HK-2 (cell line): ENCODE results near the gene HSD17B3.
"Not testable (repeated sequence)": the region's sequence is repeated elsewhere in the genome, so short reads cannot be mapped to it uniquely, and the experiment has no call there.

Source experiments
- DNase-seq: peaks from one replicate; pipeline ENCODE4 v3.0.0-alpha.2; 2018; ENCODE audit not compliant: unreplicated experiment

Gene HSD17B3

GRCh38 chr9:96302021-96302420 is at the start of gene HSD17B3:
HSD17B3 (minus strand) TSS chr9:96302176; CDS start chr9:96302104, 72 bp downstream.
- DNase-seq = no peak

DNA sequence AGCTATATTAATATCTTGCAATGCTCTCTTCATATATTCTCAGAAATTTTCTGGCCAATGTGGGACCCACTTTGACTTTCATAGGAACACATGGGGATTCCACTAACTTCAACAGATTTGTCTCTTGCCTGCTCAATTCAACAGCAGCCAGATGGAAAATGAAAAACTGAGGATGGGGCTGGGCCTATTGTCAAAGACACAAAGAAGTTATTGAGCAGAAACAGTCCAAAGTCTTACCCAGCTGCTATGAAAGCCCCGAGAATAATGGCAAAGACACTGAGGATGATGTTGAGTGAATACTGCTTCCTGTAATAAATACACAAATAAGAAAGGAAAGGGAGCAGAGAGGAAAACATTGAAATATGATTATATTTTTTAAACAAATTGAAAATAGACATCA is 48.9 kb upstream of the HSD17B3 start:
- DNase-seq = no peak

DNA sequence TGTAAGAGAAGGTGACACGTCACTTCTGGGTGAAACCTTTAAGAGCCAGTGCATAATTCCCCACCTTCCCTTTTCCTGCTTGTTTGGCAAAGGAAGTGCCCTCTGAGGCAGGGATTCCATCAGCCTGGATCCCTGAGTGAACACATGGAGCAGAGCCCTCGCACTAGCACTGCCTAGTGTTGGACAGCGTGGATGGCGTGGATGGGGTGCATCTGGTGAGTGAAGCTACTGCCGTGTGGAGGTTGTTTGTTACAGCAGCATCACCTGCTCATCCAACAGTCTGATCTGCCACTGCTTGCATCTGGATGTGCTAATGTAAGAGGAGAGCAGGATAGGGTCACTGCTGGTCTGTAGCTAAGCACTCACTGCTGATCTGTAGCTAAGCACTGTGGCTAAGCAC is 46.3 kb upstream of the HSD17B3 start:
- DNase-seq = no peak

DNA sequence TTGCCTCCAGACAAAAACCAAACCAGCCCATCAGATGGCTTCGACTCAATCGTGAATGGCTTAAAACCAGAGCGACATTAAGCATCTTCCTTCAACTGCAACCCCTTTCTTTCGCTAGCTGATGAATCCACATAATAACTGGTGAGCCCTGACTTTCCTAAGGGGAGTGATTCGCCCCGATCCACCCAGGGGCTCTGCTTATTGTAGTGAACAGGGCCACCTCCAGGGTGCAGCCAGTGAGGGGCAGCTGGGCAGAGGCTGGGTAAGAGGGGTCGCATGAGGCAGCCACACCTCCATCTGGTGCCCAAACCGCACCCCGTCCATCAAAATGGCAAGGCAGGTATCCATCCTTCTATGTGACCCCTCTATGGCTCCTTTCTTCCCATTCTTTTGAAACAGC is 43.6 kb upstream of the HSD17B3 start:
- no peak for DNase-seq

DNA sequence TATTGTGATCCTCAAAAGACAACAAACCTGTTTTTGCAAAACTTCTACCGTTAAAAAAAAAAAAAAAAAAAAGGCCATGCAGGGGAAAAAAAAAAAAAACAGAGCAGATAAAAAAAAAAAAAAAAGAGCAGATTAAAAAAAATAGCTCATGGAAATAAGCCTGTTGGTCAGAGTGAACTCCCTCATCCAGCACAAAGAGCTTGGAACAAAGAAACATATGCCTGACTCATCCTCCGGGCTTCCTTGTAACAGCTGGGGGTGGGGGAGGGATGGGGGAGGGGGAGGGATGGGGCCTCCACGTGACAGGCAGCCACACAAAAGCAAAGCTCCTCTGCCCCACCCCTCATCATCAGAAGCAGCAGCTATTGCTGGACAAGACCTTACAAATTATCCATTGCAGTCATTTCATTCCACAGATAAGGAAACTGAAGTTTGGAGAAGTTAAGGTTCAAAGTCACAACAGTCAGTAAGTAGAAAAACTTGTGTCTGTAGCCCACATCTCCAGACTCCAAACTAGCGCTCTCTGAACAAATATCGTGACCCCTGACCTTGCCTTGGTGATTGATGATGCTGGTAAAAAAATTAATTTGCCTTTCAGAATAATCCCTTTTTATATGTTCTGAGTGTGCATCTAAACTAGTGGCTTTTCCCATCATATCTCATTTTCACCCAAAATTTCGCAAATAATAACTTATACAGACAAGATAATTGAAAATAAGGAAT is 42.6 kb upstream of the HSD17B3 start:
- DNase-seq = peak; percentile 76

DNA sequence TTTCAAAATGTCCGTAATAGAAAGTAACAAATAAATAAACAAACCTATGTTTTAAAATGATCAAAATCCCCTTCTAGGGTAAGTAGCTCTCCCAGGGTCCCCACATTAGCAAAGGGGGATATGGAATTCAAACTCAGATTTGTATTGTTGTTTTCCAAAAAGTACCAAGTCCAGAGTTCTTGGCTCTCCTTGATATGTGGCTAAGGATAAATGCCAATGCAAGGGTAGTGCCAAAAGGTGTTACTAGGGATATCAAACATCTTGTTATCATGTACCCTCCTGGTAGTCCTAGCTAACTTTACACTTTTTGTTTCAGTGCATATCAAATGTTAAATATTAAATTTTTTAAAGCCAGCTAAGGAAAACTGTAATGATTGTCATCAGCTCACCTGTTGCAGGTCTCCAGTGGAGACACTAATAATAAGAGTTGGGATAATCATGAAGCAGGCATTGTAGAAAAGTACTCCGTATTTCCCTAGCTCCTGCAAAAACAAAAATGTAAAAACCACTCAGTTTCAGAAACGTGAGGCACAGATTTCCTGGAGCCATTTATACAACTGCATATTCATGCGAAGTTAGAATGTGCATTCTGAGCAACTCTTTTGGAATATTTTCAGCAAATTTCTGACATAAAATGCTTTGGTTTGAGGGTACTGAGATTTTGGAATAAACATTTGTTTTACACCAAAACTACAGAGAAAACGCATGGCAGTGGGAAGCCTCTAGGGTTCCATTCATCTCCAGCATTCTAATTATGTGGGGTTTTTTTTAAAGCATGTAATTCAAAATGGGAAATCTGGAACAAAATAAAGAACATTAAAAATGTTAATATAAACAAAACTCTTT is 41.8 kb upstream of the HSD17B3 start:
- DNase-seq = no peak

- DNase-seq = no peak
Measured at GRCh38 chr9:96342571-96343245, 40.7 kb upstream of the HSD17B3 start.

DNA sequence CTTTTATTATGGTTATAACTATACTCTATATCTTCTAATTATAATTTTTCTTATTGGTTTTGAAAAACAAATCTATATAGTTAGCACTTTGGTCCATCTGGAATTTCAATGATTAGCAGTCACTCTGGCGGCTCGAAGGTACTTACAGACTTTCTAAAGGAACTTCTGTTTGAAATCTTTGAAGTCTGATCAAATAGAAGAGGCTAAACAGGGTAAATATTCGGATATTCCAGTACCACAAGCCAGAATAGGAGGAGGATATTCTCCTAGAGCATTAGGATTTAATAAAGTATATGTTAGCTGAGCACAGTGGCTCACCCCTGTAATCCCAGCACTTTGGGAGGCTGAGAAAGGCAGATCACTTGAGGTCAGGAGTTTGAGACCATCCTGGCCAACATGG is 38.7 kb upstream of the HSD17B3 start:
- DNase-seq = no peak

DNA sequence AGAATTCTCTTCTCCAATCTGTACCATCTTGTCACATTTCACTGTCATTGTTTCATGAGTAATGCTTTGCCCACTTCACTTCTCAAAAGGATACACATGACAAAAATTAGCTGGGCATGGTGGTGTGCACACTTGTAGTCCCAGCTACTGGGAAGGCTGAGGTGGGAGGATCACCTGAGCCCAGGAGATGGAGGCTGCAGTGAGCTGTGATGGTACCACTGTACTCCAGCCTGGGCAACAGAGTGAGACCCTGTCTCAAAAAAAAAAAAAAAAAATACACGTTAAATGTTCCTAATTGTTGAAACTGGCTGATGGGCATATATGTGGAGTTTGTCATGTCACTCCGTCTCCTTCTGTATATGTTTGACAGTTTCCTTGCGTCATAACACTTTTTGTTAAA is 36.3 kb upstream of the HSD17B3 start:
- DNase-seq = no peak

DNA sequence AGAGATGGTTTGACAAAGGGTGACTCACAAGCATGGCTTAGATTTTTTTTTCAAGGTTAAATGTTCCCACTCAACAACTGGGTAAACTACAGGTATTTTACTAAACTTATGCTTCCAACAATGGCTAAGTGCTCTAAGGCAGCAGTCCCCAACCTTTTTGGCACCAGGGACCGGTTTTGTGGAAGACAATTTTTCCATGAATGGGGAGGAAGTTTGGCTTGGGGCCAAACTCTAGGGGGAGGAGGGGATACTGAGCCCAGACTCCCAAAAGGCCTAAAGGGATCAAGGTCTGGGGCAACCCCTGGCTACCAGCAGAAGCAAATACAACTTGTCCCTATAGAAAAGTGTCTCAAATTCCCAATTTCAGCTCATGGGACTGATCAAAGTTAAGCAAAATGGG is 32.0 kb upstream of the HSD17B3 start:
- no peak for DNase-seq

GRCh38 chr9:96331236-96331947 is 29.4 kb upstream of the HSD17B3 start:
- no peak for DNase-seq

DNA sequence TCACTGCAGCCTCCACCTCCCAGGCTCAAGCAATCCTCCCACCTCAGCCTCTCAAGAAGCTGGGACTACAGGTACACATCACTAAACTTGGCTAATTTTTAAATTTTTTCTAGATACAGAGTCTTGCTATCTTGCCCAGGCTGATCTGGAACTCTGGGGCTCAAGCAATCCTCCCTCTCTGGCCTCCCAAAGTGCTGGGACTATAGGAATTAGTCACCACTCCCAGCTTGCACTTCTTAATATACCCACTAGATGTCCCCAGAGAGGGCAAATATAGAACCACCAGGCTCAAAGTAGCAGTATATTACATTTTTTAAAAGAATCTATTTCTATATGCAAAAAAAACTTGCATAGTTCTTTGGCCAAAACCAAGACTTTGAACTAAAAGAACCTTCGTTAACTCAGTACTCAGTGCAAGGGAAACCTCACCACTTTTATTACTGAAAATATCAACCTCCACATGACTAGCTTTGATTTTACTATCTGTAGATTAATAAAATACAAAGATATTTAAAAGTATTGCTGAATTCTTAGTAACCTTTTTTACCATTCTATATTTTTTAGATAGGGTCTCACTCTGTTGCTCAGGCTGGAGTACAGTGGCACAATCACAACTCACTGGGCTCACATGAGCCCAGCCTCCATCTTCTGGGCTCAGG is 25.8 kb upstream of the HSD17B3 start:
- peak; percentile 47 for DNase-seq

DNA sequence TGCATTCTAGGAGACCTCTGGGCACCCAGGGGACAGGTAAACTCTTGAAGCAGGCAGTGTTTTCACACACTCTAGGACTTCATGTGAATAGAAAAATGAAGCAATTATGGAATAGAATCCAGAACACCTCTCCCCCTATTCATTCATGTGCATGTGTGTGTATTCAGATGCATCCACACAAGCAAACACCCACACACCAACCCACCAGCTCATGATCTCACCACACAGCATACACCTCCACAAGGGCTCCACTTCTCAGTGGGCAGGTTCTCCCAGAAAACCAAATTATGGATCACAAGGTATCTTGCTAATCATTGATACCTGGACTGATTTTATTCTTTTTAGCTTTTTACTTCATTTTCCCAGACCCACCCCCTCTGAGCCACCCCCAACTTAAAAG is 21.2 kb upstream of the HSD17B3 start:
- DNase-seq = no peak

GRCh38 chr9:96322736-96323135 is 20.8 kb upstream of the HSD17B3 start:
- DNase-seq = not testable (repeated sequence)

DNA sequence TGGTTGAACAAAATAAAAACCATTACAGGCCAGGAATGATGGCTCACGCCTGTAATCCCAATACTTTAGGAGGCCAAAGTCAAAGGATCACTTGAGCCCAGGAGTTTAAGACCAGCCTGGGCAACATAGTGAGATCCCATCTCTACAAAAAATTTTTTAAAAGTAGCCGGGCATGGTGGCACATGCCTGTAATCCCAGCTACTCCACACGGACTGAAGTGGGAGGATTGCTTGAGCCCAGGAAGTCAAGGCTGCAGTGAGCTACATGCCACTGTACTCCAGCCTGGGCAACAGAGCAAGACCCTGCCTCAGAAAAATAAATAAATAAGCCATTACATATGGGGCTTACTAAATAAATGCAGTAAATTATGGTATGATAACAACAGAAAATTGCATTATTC is 20.2 kb upstream of the HSD17B3 start:
- not testable (repeated sequence) for DNase-seq

DNA sequence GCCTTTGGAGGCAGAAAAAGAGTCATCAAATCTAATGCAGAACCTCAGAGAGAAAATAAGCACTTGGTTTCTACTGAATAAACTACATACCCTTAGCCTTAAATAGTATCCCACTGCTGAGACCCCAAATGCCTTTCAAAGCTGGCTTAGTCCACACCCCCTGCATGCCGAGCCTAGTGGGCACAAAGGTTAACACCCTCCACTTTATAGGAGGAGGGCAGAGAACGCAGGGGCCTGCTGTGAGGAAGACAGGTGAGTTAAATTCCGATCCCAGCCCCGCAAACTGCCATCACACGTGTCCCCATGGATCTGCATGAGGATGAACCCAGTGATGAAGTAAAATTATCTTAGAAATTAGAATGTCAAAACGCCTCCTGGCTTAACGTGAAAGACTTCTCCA is 19.5 kb upstream of the HSD17B3 start:
- DNase-seq = no peak

DNA sequence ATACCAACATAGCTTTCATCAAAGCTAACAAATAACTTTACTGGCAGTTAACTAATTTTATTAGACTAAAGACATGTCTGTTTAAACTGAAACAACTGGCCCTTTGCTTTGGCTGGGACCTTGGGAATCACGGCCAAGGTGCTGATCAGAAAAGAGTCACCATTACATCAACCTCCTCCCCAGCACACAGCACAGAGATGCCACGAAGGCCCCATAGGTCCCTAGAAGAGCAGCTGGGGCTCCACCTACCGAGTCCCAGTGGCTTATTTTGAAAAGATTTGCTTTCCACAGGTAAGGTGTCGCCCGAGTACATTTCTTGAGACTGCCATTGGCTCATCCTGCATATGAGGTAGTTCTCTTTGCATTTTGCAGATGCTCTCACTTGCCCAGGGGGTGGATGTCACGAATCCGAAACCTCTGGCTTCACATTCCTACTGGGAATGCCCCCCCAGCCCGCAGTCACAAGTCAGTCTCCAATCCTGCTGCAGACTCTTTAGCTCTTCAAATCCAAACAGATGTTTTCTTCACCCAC is 18.8 kb upstream of the HSD17B3 start:
- no peak for DNase-seq

DNA sequence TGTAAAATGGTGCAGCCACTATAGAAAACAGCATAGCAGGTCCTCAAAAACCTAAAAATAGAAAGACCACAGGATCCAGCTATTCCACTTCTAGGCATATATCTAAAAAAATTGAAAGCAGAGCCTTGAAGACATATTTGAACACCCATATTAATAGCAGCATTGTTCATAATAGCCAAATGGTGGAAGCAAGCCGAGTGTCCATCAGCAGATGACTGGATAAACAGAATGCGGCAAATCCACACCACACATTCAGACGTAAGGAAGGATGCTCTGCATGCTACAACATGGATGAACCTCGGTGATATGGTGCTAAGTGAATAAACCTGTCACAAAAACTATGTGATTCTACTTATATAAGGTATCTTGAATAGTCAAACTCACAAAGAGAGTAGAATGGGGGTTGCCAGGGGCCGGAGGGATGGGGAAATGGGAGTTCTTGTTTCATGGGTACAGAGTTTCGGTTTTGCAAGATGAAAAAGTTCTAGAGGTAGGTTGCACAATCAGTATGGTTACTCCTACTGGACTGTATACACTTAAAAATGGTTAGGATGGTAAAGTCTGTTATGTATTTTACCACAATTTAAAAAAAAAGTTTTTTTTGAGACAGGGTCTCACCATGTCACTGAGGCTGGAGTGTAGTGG is 17.1 kb upstream of the HSD17B3 start:
- no peak for DNase-seq

GRCh38 chr9:96317335-96317980 is 15.5 kb upstream of the HSD17B3 start:
- peak; percentile 39 for DNase-seq

- no peak for DNase-seq
Measured at GRCh38 chr9:96309850-96310249, 7.9 kb upstream of the HSD17B3 start.
